WTC11 (cell line): Measurements from ENCODE around the gene AMER1. TPM values are rescaled to one million over a fixed set of nuclear protein-coding genes. Genes with fewer than 3 reads are reported as not detected.

ENCODE experiments used
- ATAC-seq: fragments of 200-7000 bp; cut with Tn5 transposase; 2 replicates; pipeline ENCODE4 v1.10.0; 2021; ENCODE audit warnings: mild to moderate bottlenecking, moderate library complexity
- CTCF ChIA-PET: fragments of 300-600 bp; sonication (Branson Sonifier 250); formaldehyde crosslinking; loops from one replicate; lab custom pipeline; 2021; ENCODE audit warnings: antibody characterized with exemption; lab: Charles Lee
- POLR2A ChIA-PET: fragments of 350-600 bp; sonication (Branson Sonifier 250); formaldehyde crosslinking; loops from one replicate; lab custom pipeline; 2021; ENCODE audit warnings: antibody characterized with exemption; lab: Charles Lee
- DNase-seq: peaks from one replicate; pipeline ENCODE4 v3.0.0; 2021; ENCODE audit warnings: low spot score
- H3K27ac Mint-ChIP-seq: 2 replicates; pipeline ENCODE4 v1.8.0; 2021; ENCODE audit warnings: mixed read lengths
- H3K27me3 Mint-ChIP-seq: 2 replicates; pipeline ENCODE4 v1.8.0; 2021; ENCODE audit warnings: low read depth, mild to moderate bottlenecking, moderate library complexity, mixed read lengths
- H3K36me3 Mint-ChIP-seq: 2 replicates; pipeline ENCODE4 v1.8.0; 2021; ENCODE audit warnings: mixed read lengths
- H3K4me1 Mint-ChIP-seq: 2 replicates; pipeline ENCODE4 v1.8.0; 2022; ENCODE audit warnings: mixed read lengths
- H3K4me3 Mint-ChIP-seq: 2 replicates; pipeline ENCODE4 v1.8.0; 2021; ENCODE audit warnings: mild to moderate bottlenecking, moderate library complexity, mixed read lengths
- H3K9me3 Mint-ChIP-seq: 2 replicates; pipeline ENCODE4 v1.8.0; 2021; ENCODE audit warnings: mixed read lengths
- ATF3 ChIP-seq: sonication (generic); formaldehyde crosslinking; conservative IDR thresholded peaks from 2 replicates; pipeline ENCODE4 v1.8.1; 2022; ENCODE audit warnings: mild to moderate bottlenecking, missing genetic modification reagents
- ATF6 ChIP-seq: sonication (generic); formaldehyde crosslinking; IDR thresholded peaks from 2 replicates; pipeline ENCODE4 v1.8.1; 2023; ENCODE audit warnings: mild to moderate bottlenecking, missing genetic modification reagents
- CBFB ChIP-seq: sonication (generic); formaldehyde crosslinking; IDR thresholded peaks from 2 replicates; pipeline ENCODE4 v1.8.1; 2022; ENCODE audit warnings: mild to moderate bottlenecking, low read depth, missing genetic modification reagents
- ERG ChIP-seq: fragments of 250-450 bp; sonication (Bioruptor Pico); IDR thresholded peaks from 2 replicates; pipeline ENCODE4 v1.8.0; 2021; ENCODE audit warnings: mild to moderate bottlenecking
- ETV6 ChIP-seq: sonication (generic); formaldehyde crosslinking; IDR thresholded peaks from 2 replicates; pipeline ENCODE4 v1.8.1; 2022; ENCODE audit warnings: mild to moderate bottlenecking, missing genetic modification reagents
- HMGXB4 ChIP-seq: sonication (generic); formaldehyde crosslinking; IDR thresholded peaks from 2 replicates; pipeline ENCODE4 v1.8.1; 2023; ENCODE audit warnings: mild to moderate bottlenecking, moderate library complexity, missing genetic modification reagents
- NFE2L1 ChIP-seq: sonication (generic); formaldehyde crosslinking; IDR thresholded peaks from 2 replicates; pipeline ENCODE4 v1.8.1; 2023; ENCODE audit warnings: missing genetic modification reagents
- PRDM15 ChIP-seq: sonication (generic); formaldehyde crosslinking; IDR thresholded peaks from 2 replicates; pipeline ENCODE4 v1.8.0; 2022; ENCODE audit warnings: missing genetic modification reagents
- SMAD3 ChIP-seq: sonication (generic); formaldehyde crosslinking; IDR thresholded peaks from 2 replicates; pipeline ENCODE4 v1.8.0; 2022; ENCODE audit warnings: missing genetic modification reagents, mild to moderate bottlenecking, borderline replicate concordance
- SMAD4 ChIP-seq: sonication (generic); formaldehyde crosslinking; IDR thresholded peaks from 2 replicates; pipeline ENCODE4 v1.8.0; 2022; ENCODE audit warnings: mild to moderate bottlenecking, missing genetic modification reagents
- TEAD1 ChIP-seq: sonication (generic); formaldehyde crosslinking; IDR thresholded peaks from 2 replicates; pipeline ENCODE4 v1.8.0; 2022; ENCODE audit warnings: mild to moderate bottlenecking, missing genetic modification reagents
- USF2 ChIP-seq: sonication (generic); formaldehyde crosslinking; IDR thresholded peaks from 2 replicates; pipeline ENCODE4 v1.8.1; 2023; ENCODE audit warnings: mild to moderate bottlenecking, missing genetic modification reagents, moderate library complexity
- ZMAT4 ChIP-seq: fragments of 250-450 bp; sonication (Bioruptor Pico); IDR thresholded peaks from 2 replicates; pipeline ENCODE4 v1.9.0; 2021; ENCODE audit warnings: mild to moderate bottlenecking
- ZNF263 ChIP-seq: sonication (generic); formaldehyde crosslinking; IDR thresholded peaks from 2 replicates; pipeline ENCODE4 v1.8.1; 2022; ENCODE audit warnings: low read depth, mild to moderate bottlenecking, moderate library complexity, missing genetic modification reagents
- ZNF416 ChIP-seq: fragments of 250-450 bp; sonication (Bioruptor Pico); IDR thresholded peaks from 2 replicates; pipeline ENCODE4 v1.9.0; 2021; ENCODE audit warnings: mild to moderate bottlenecking, inconsistent platforms
- ZNF423 ChIP-seq: fragments of 250-450 bp; sonication (Bioruptor Pico); IDR thresholded peaks from 2 replicates; pipeline ENCODE4 v2.1.2; 2022; ENCODE audit warnings: mild to moderate bottlenecking, moderate library complexity
- ZNF512 ChIP-seq: sonication (generic); formaldehyde crosslinking; IDR thresholded peaks from 2 replicates; pipeline ENCODE4 v1.8.1; 2022; ENCODE audit warnings: missing genetic modification reagents, borderline replicate concordance
- ZNF532 ChIP-seq: fragments of 250-450 bp; sonication (Bioruptor Pico); IDR thresholded peaks from 2 replicates; pipeline ENCODE4 v1.9.0; 2021; ENCODE audit warnings: mild to moderate bottlenecking, borderline replicate concordance
- total RNA-seq: library from RNA; stranded (reverse); gene quantifications from 3 replicates; pipeline ENCODE4 v1.2.3, GENCODE V29; 2021

AMER1 gene
- total RNA-seq, 1 experiment from 2014 or later = 9.9 TPM

- peaks cover 3% of the 10 kb centered on the region; the same call in 1 of the 2 replicates for H3K4me1 Mint-ChIP-seq
- H3K27ac Mint-ChIP-seq = no peak overlapping the region
- H3K27me3 Mint-ChIP-seq = no peaks in the 10 kb centered on the region
- TF ChIP-seq ATF6 (CRISPR knock-in tag) = no peak
- no peak for TF ChIP-seq HMGXB4 (CRISPR knock-in tag)
- no peak for TF ChIP-seq ZMAT4 (CRISPR knock-in tag)
- TF ChIP-seq SMAD4 = no peak
- TF ChIP-seq ZNF263 (CRISPR knock-in tag) = no peak
- no peak for TF ChIP-seq USF2 (CRISPR knock-in tag)
- TF ChIP-seq TEAD1 (CRISPR knock-in tag) = no peak
- no peak for TF ChIP-seq ZNF512 (CRISPR knock-in tag)
- no peak for TF ChIP-seq ETV6 (CRISPR knock-in tag)
- CTCF ChIA-PET = no interaction called here
- DNase-seq = no peak
- POLR2A ChIA-PET = no interaction called here
- no peaks in the 10 kb centered on the region for H3K9me3 Mint-ChIP-seq
- no peak for ATAC-seq
- no peak overlapping the region for H3K4me3 Mint-ChIP-seq
- H3K36me3 Mint-ChIP-seq = no peaks in the 10 kb centered on the region
Measured at GRCh38 chrX:64184396-64184795, 21.1 kb downstream of the AMER1 start.

- no peaks in the 10 kb centered on the region for H3K27me3 Mint-ChIP-seq
- H3K4me3 Mint-ChIP-seq = no peak overlapping the region
- CTCF ChIA-PET = no interaction called here
- H3K36me3 Mint-ChIP-seq = no peaks in the 10 kb centered on the region
- no peaks in the 10 kb centered on the region for H3K9me3 Mint-ChIP-seq
- H3K4me1 Mint-ChIP-seq = peaks cover 3% of the 10 kb centered on the region; the same call in 1 of the 2 replicates
- no peak overlapping the region for H3K27ac Mint-ChIP-seq
- no peak for DNase-seq
- POLR2A ChIA-PET = no interaction called here
- no peak for ATAC-seq
- TF ChIP-seq ERG (CRISPR knock-in tag) = no peak
- no peak for TF ChIP-seq ETV6 (CRISPR knock-in tag)
- TF ChIP-seq ZNF532 (CRISPR knock-in tag) = no peak
- no peak for TF ChIP-seq ATF3 (CRISPR knock-in tag)
- no peak for TF ChIP-seq NFE2L1 (CRISPR knock-in tag)
- no peak for TF ChIP-seq ZNF423 (CRISPR knock-in tag)
- no peak for TF ChIP-seq CBFB (CRISPR knock-in tag)
- TF ChIP-seq SMAD3 (CRISPR knock-in tag) = no peak
- TF ChIP-seq ZNF263 (CRISPR knock-in tag) = no peak
- TF ChIP-seq ZNF416 (CRISPR knock-in tag) = no peak
- no peak for TF ChIP-seq TEAD1 (CRISPR knock-in tag)
- TF ChIP-seq PRDM15 (CRISPR knock-in tag) = no peak
Measured at GRCh38 chrX:64182208-64182607, 23.3 kb downstream of the AMER1 start.
